Neuronal stem cell (in vitro differentiated cells): ENCODE data around the gene FARSB. TPM values are rescaled to one million over a fixed set of nuclear protein-coding genes. Genes with fewer than 3 reads are reported as not detected.

Experiments used
- DNase-seq: peaks from one replicate; pipeline ENCODE4 v3.0.0-alpha.2; 2013; ENCODE audit warnings: low spot score
- H2AFZ ChIP-seq: one replicate; pipeline ENCODE4 v1.6.1; 2013; ENCODE audit warnings: mild to moderate bottlenecking, low read length, inconsistent platforms
- H2AK5ac ChIP-seq: 2 replicates; pipeline ENCODE4 v1.6.1; 2013; ENCODE audit warnings: low read depth, mild to moderate bottlenecking, inconsistent platforms, low read length, moderate library complexity, mixed read lengths
- H2BK120ac ChIP-seq: 2 replicates; pipeline ENCODE4 v1.6.1; 2013; ENCODE audit warnings: low read depth, mild to moderate bottlenecking, inconsistent platforms, low read length, moderate library complexity, mixed read lengths
- H2BK12ac ChIP-seq: one replicate; pipeline ENCODE4 v1.6.1; 2013; ENCODE audit warnings: low read length, inconsistent platforms
- H2BK15ac ChIP-seq: 2 replicates; pipeline ENCODE4 v1.6.1; 2013; ENCODE audit warnings: mild to moderate bottlenecking, low read length, inconsistent platforms, mixed read lengths
- H2BK5ac ChIP-seq: one replicate; pipeline ENCODE4 v1.6.1; 2013; ENCODE audit warnings: inconsistent platforms, mild to moderate bottlenecking, low read length, moderate library complexity
- H3K14ac ChIP-seq: one replicate; pipeline ENCODE4 v1.6.1; 2013; ENCODE audit warnings: low read length, inconsistent platforms
- H3K18ac ChIP-seq: 2 replicates; pipeline ENCODE4 v1.6.1; 2013; ENCODE audit warnings: low read length, inconsistent platforms
- H3K23ac ChIP-seq: 2 replicates; pipeline ENCODE4 v1.6.1; 2013; ENCODE audit warnings: low read depth, mild to moderate bottlenecking, mixed read lengths, low read length, inconsistent platforms; ENCODE audit not compliant: poor library complexity
- H3K27ac ChIP-seq: replicated peaks from 3 replicates; pipeline ENCODE4 v1.5.1; 2013; ENCODE audit warnings: low read length, inconsistent platforms
- H3K27me3 ChIP-seq, 3 experiments: 2 replicates each; pipeline ENCODE4 v1.6.1; 2013; ENCODE audit warnings: low read length in 3 of 3, mild to moderate bottlenecking in 2 of 3, inconsistent platforms in 1 of 3, low read depth in 1 of 3, mixed read lengths in 1 of 3, moderate library complexity in 1 of 3; ENCODE audit not compliant: control insufficient read depth in 3 of 3, insufficient read depth in 3 of 3
- H3K36me3 ChIP-seq, 2 donors: replicated peaks in 1 of 2; 2 replicates each; pipeline ENCODE4 v1.6.1; 2013; ENCODE audit warnings: low read length in 2 of 2; ENCODE audit not compliant: control insufficient read depth in 2 of 2, insufficient read depth in 2 of 2
- H3K4ac ChIP-seq: 2 replicates; pipeline ENCODE4 v1.6.1; 2013; ENCODE audit warnings: inconsistent platforms, mild to moderate bottlenecking, low read length, moderate library complexity
- H3K4me1 ChIP-seq, 2 donors: 1 replicate in 1 of 2; 2 replicates in 1 of 2; pipeline ENCODE4 v1.6.1; 2013; ENCODE audit warnings: low read length in 2 of 2, low read depth in 1 of 2; ENCODE audit not compliant: control insufficient read depth in 2 of 2, insufficient read depth in 1 of 2
- H3K4me2 ChIP-seq: one replicate; pipeline ENCODE4 v1.6.1; 2013; ENCODE audit warnings: mild to moderate bottlenecking, low read length, inconsistent platforms; ENCODE audit not compliant: insufficient read depth, poor library complexity, severe bottlenecking
- H3K4me3 ChIP-seq, 2 donors: 2 replicates each; pipeline ENCODE4 v1.5.1; 2013; ENCODE audit warnings: low read length in 2 of 2, mild to moderate bottlenecking in 2 of 2, inconsistent platforms in 1 of 2, moderate library complexity in 1 of 2
- H3K79me1 ChIP-seq: one replicate; pipeline ENCODE4 v1.6.1; 2013; ENCODE audit warnings: low read depth, mild to moderate bottlenecking, inconsistent platforms, low read length, moderate library complexity
- H3K9ac ChIP-seq: one replicate; pipeline ENCODE4 v1.6.1; 2013; ENCODE audit warnings: mild to moderate bottlenecking, low read depth, low read length, inconsistent platforms; ENCODE audit not compliant: poor library complexity
- H3K9me3 ChIP-seq, 2 donors: replicated peaks in 1 of 2; 2 replicates each; pipeline versions ENCODE3 to v1.6.1; 2013; ENCODE audit warnings: low read length in 2 of 2, mild to moderate bottlenecking in 2 of 2, inconsistent platforms in 1 of 2, low read depth in 1 of 2, mixed read lengths in 1 of 2, moderate library complexity in 1 of 2; ENCODE audit not compliant: control insufficient read depth in 2 of 2, insufficient read depth in 1 of 2
- H4K8ac ChIP-seq: one replicate; pipeline ENCODE4 v1.6.1; 2013; ENCODE audit warnings: low read depth, mild to moderate bottlenecking, inconsistent platforms, low read length, moderate library complexity
- H4K91ac ChIP-seq: one replicate; pipeline ENCODE4 v1.6.1; 2013; ENCODE audit warnings: low read length, low read depth, mild to moderate bottlenecking, inconsistent platforms; ENCODE audit not compliant: poor library complexity
- WGBS, 2 donors: extraction: QIAGEN DNeasy Blood & Tissue Kit; methylation state at CpG; one replicate each; pipeline ENCODE4 v1.1.7; 2013; ENCODE audit warnings: missing lambda C conversion rate in 2 of 2, mixed read lengths in 1 of 2; ENCODE audit not compliant: insufficient read length in 2 of 2, insufficient replicate concordance in 1 of 2; ENCODE audit errors: extremely low coverage in 2 of 2; 5-methylcytosine and 5-hydroxymethylcytosine counted together
- polyA plus RNA-seq, 2 experiments: library from polyadenylated mRNA; stranded (reverse); fragments of 200-250 nt; gene quantifications; one replicate each; pipeline ENCODE4 v1.2.3, GENCODE V29; 2013

The FARSB gene
- polyA plus RNA-seq (2013, experiment 1 of 2), result 32.2 TPM
- 32.4 TPM for polyA plus RNA-seq (2013, experiment 2 of 2)

- peak within 1 kb of the TSS; percentile 90 for H3K18ac ChIP-seq
- H4K91ac ChIP-seq, result no peak within 1 kb of the TSS
- no peak within 1 kb of the TSS for H3K23ac ChIP-seq
- no peaks in the 10 kb centered on the region for H3K27me3 ChIP-seq
- peak within 1 kb of the TSS; percentile 79 to 98 for H3K4me3 ChIP-seq
- peak within 1 kb of the TSS; percentile 2 for H3K14ac ChIP-seq
- H3K9ac ChIP-seq, result peak within 1 kb of the TSS; percentile 96
- H2BK5ac ChIP-seq, result no peak within 1 kb of the TSS
- peak within 1 kb of the TSS; percentile 77 for H3K4me2 ChIP-seq
- DNase-seq, result peak; percentile 95
- H2AFZ ChIP-seq, result peak within 1 kb of the TSS; percentile 87
- H3K27ac ChIP-seq, result no peak within 1 kb of the TSS
- peaks cover 6% of the 10 kb centered on the region for H3K79me1 ChIP-seq
- H3K4me1 ChIP-seq, result peaks cover 0 to 2% of the 10 kb centered on the region in 2 donors
- no peaks in the 10 kb centered on the region for H3K9me3 ChIP-seq
- H2BK15ac ChIP-seq, result no peak within 1 kb of the TSS
- WGBS, 2 donors, result no CpG with 5 or more reads among the region's 45 CpGs
- H3K36me3 ChIP-seq, result peaks cover 0 to 6% of the 10 kb centered on the region in 2 donors
- H3K4ac ChIP-seq, result no peak within 1 kb of the TSS
- no peak within 1 kb of the TSS for H2BK120ac ChIP-seq
- H2BK12ac ChIP-seq, result no peak within 1 kb of the TSS
- no peak within 1 kb of the TSS for H2AK5ac ChIP-seq
- H4K8ac ChIP-seq, result no peak within 1 kb of the TSS
Measured at GRCh38 chr2:222655787-222656525, at the start of gene FARSB. TSS of gene FARSB (minus strand) at chr2:222656092. CDS start at chr2:222656073, 19 bp downstream.

GRCh38 chr2:222703886-222704285 is 48.0 kb upstream of the FARSB start:
- Histone ChIP-seq H3K4me3 (no peak overlapping the region), H3K23ac (no peak overlapping the region), H3K18ac (no peak overlapping the region), H3K4me1 (peaks cover 3 to 6% of the 10 kb centered on the region in 2 donors), H3K36me3 (no peaks in the 10 kb centered on the region), H4K8ac (no peak overlapping the region), H3K9me3 (no peaks in the 10 kb centered on the region), H3K79me1 (no peaks in the 10 kb centered on the region), H2AK5ac (no peak overlapping the region), H3K14ac (no peak overlapping the region), H2AFZ (no peak overlapping the region), H2BK12ac (no peak overlapping the region), H4K91ac (no peak overlapping the region), H3K9ac (no peak overlapping the region), H3K4ac (no peak overlapping the region), H3K27me3 (no peaks in the 10 kb centered on the region), H3K4me2 (no peak overlapping the region), H2BK5ac (no peak overlapping the region), H2BK120ac (no peak overlapping the region), H2BK15ac (no peak overlapping the region), H3K27ac (no peak overlapping the region)
- DNase-seq, result no peak
- no CpG with 5 or more reads among the region's 3 CpGs for WGBS, 2 donors

GRCh38 chr2:222703091-222703490 is 47.2 kb upstream of the FARSB start:
- no peaks in the 10 kb centered on the region for H3K79me1 ChIP-seq
- DNase-seq, result no peak
- H3K4me1 ChIP-seq, result peaks cover 0 to 3% of the 10 kb centered on the region in 2 donors
- no peak overlapping the region for H3K14ac ChIP-seq
- H3K18ac ChIP-seq, result no peak overlapping the region
- no peak overlapping the region for H4K8ac ChIP-seq
- no peak overlapping the region for H2AFZ ChIP-seq
- no peak overlapping the region for H3K4me3 ChIP-seq
- H3K36me3 ChIP-seq, result no peaks in the 10 kb centered on the region
- no peaks in the 10 kb centered on the region for H3K27me3 ChIP-seq
- H2BK5ac ChIP-seq, result no peak overlapping the region
- H2BK120ac ChIP-seq, result no peak overlapping the region
- H2BK15ac ChIP-seq, result no peak overlapping the region
- H3K23ac ChIP-seq, result no peak overlapping the region
- no peak overlapping the region for H3K4me2 ChIP-seq
- H3K9me3 ChIP-seq, result no peaks in the 10 kb centered on the region
- H3K4ac ChIP-seq, result no peak overlapping the region
- H4K91ac ChIP-seq, result no peak overlapping the region
- WGBS, 2 donors, result no CpG with 5 or more reads among the region's 2 CpGs
- no peak overlapping the region for H2AK5ac ChIP-seq
- no peak overlapping the region for H2BK12ac ChIP-seq
- H3K27ac ChIP-seq, result no peak overlapping the region
- H3K9ac ChIP-seq, result no peak overlapping the region

GRCh38 chr2:222701721-222702131 is 45.8 kb upstream of the FARSB start:
- H4K8ac ChIP-seq, result no peak overlapping the region
- H3K4me1 ChIP-seq, result peaks cover 0 to 3% of the 10 kb centered on the region in 2 donors
- H3K36me3 ChIP-seq, result no peaks in the 10 kb centered on the region
- H3K4me2 ChIP-seq, result no peak overlapping the region
- H3K18ac ChIP-seq, result no peak overlapping the region
- no peak overlapping the region for H2AK5ac ChIP-seq
- no peak overlapping the region for H3K4me3 ChIP-seq
- H3K4ac ChIP-seq, result no peak overlapping the region
- whole genome bisulfite sequencing, 2 donors, result no CpG with 5 or more reads among the region's 5 CpGs
- no peak overlapping the region for H2BK120ac ChIP-seq
- H3K14ac ChIP-seq, result no peak overlapping the region
- H2BK12ac ChIP-seq, result no peak overlapping the region
- no peak overlapping the region for H2BK15ac ChIP-seq
- no peak for DNase-seq
- H3K23ac ChIP-seq, result no peak overlapping the region
- no peaks in the 10 kb centered on the region for H3K27me3 ChIP-seq
- H3K9me3 ChIP-seq, result no peaks in the 10 kb centered on the region
- no peak overlapping the region for H3K9ac ChIP-seq
- H3K27ac ChIP-seq, result no peak overlapping the region
- no peaks in the 10 kb centered on the region for H3K79me1 ChIP-seq
- no peak overlapping the region for H2BK5ac ChIP-seq
- H2AFZ ChIP-seq, result no peak overlapping the region
- H4K91ac ChIP-seq, result no peak overlapping the region
